H1 (cell line): ENCODE measurements around the gene DOC2A. TPM values are rescaled to one million over a fixed set of nuclear protein-coding genes. Genes with fewer than 3 reads are reported as not detected.

Source experiments
- CTCF ChIA-PET: fragments of 300-600 bp; sonication (Branson Sonifier 250); formaldehyde crosslinking; loops from one replicate; lab custom pipeline; 2021; ENCODE audit not compliant: partially characterized antibody; lab: Charles Lee
- POLR2A ChIA-PET: fragments of 300-600 bp; sonication (Branson Sonifier 250); formaldehyde crosslinking; loops from one replicate; lab custom pipeline; 2021; ENCODE audit warnings: inconsistent platforms; ENCODE audit not compliant: partially characterized antibody; lab: Charles Lee
- DNase-seq, 2 experiments: peaks; one replicate each; pipeline versions ENCODE4 v3.0.0 to v3.0.0-alpha.2; 2010 to 2022; ENCODE audit warnings: low spot score in 2 of 2, low read depth in 1 of 2, mixed read lengths in 1 of 2
- FAIRE-seq: peaks from 2 replicates; lab custom pipeline; 2011; peaks lifted over from hg19 to GRCh38; lab: Jason Lieb, UNC
- H2AFZ ChIP-seq: 2 replicates; pipeline ENCODE4 v1.8.1; 2012; ENCODE audit warnings: low read length, inconsistent platforms
- H2AK5ac ChIP-seq: 2 replicates; pipeline ENCODE4 v1.6.1; 2013; ENCODE audit warnings: low read depth, low read length
- H2BK120ac ChIP-seq: replicated peaks from 2 replicates; pipeline ENCODE3; 2013; ENCODE audit warnings: low read depth, low read length, inconsistent platforms
- H2BK12ac ChIP-seq: 2 replicates; pipeline ENCODE4 v1.6.1; 2013; ENCODE audit warnings: low read depth, low read length
- H2BK15ac ChIP-seq: 2 replicates; pipeline ENCODE4 v1.6.1; 2013; ENCODE audit warnings: low read length
- H2BK20ac ChIP-seq: 2 replicates; pipeline ENCODE4 v1.6.1; 2013; ENCODE audit warnings: low read length
- H2BK5ac ChIP-seq: 2 replicates; pipeline ENCODE4 v1.6.1; 2013; ENCODE audit warnings: low read depth, low read length
- H3K14ac ChIP-seq: 2 replicates; pipeline ENCODE4 v1.6.1; 2013; ENCODE audit warnings: inconsistent platforms; ENCODE audit not compliant: insufficient read length
- H3K18ac ChIP-seq: 2 replicates; pipeline ENCODE4 v1.6.1; 2013; ENCODE audit warnings: low read length; ENCODE audit errors: extremely low read depth
- H3K23ac ChIP-seq: 2 replicates; pipeline ENCODE4 v1.6.1; 2013; ENCODE audit warnings: inconsistent platforms; ENCODE audit not compliant: insufficient read length
- H3K23me2 ChIP-seq: 2 replicates; pipeline ENCODE4 v1.6.1; 2013; ENCODE audit warnings: low read depth, low read length
- H3K27ac ChIP-seq: 2 replicates; pipeline ENCODE4 v1.6.1; 2011; ENCODE audit warnings: low read depth, low read length, inconsistent platforms
- H3K27me3 ChIP-seq, 4 experiments: replicated peaks in 1 of 4; 1 replicate in 1 of 4; 2 replicates in 3 of 4; pipeline versions ENCODE4 v1.6.1 to v1.8.1; 2011 to 2013; ENCODE audit warnings: low read length in 3 of 4, mild to moderate bottlenecking in 3 of 4, inconsistent platforms in 2 of 4, mixed read lengths in 2 of 4, moderate library complexity in 1 of 4; ENCODE audit not compliant: control insufficient read depth in 3 of 4, insufficient read depth in 3 of 4; ENCODE audit errors: extremely low read depth in 1 of 4
- H3K36me3 ChIP-seq, 4 experiments: 2 replicates each; pipeline versions ENCODE4 v1.6.1 to v1.8.1; 2011 to 2013; ENCODE audit warnings: mild to moderate bottlenecking in 4 of 4, low read length in 3 of 4, moderate library complexity in 2 of 4, control low read depth in 1 of 4, inconsistent platforms in 1 of 4; ENCODE audit not compliant: insufficient read depth in 4 of 4, control insufficient read depth in 2 of 4
- H3K4ac ChIP-seq: replicated peaks from 2 replicates; pipeline ENCODE3; 2013; ENCODE audit warnings: low read length, low read depth, mixed read lengths, inconsistent platforms; ENCODE audit not compliant: insufficient read length
- H3K4me1 ChIP-seq, 4 experiments: replicated peaks in 1 of 4; 1 replicate in 1 of 4; 2 replicates in 3 of 4; pipeline versions ENCODE4 v1.6.1 to v1.8.1; 2011 to 2013; ENCODE audit warnings: low read length in 3 of 4, inconsistent platforms in 2 of 4, mixed read lengths in 1 of 4; ENCODE audit not compliant: insufficient read depth in 4 of 4, control insufficient read depth in 3 of 4
- H3K4me2 ChIP-seq, 2 experiments: 2 replicates each; pipeline versions ENCODE4 v1.6.1 to v1.8.1; 2011 to 2013; ENCODE audit warnings: low read depth in 2 of 2, low read length in 2 of 2, control low read depth in 1 of 2, inconsistent platforms in 1 of 2, mild to moderate bottlenecking in 1 of 2; ENCODE audit not compliant: insufficient read depth in 1 of 2
- H3K4me3 ChIP-seq, 4 experiments: fragments of 200-600, 300-600 bp in 1 of 4; sonication (generic), shearing (Covaris generic), sonication (Bioruptor Twin) in 1 of 4; 2 replicates each; pipeline versions ENCODE4 v1.5.1 to v1.8.1; 2011 to 2016; ENCODE audit warnings: low read length in 4 of 4, low read depth in 3 of 4, control low read depth in 2 of 4, inconsistent platforms in 2 of 4, mild to moderate bottlenecking in 2 of 4, mixed read lengths in 1 of 4, moderate library complexity in 1 of 4; ENCODE audit not compliant: insufficient read depth in 2 of 4; ENCODE audit errors: extremely low read depth in 1 of 4
- H3K56ac ChIP-seq: replicated peaks from 2 replicates; pipeline ENCODE3; 2013; ENCODE audit warnings: low read depth, mild to moderate bottlenecking, mixed read lengths, low read length, inconsistent platforms; ENCODE audit not compliant: insufficient read length
- H3K79me1 ChIP-seq: 2 replicates; pipeline ENCODE4 v1.6.1; 2013; ENCODE audit warnings: low read depth, low read length, control low read depth
- H3K79me2 ChIP-seq, 2 experiments: 2 replicates each; pipeline versions ENCODE4 v1.6.1 to v1.8.1; 2012 to 2013; ENCODE audit warnings: low read length in 2 of 2, mild to moderate bottlenecking in 2 of 2, inconsistent platforms in 1 of 2; ENCODE audit not compliant: insufficient read depth in 2 of 2, control insufficient read depth in 1 of 2
- H3K9ac ChIP-seq, 4 experiments: replicated peaks in 1 of 4; 1 replicate in 1 of 4; 2 replicates in 3 of 4; pipeline versions ENCODE4 v1.6.1 to v1.8.1; 2011 to 2013; ENCODE audit warnings: low read depth in 3 of 4, low read length in 3 of 4, control low read depth in 2 of 4, mild to moderate bottlenecking in 2 of 4, moderate library complexity in 2 of 4, inconsistent platforms in 1 of 4; ENCODE audit errors: extremely low read depth in 1 of 4
- H3K9me3 ChIP-seq, 2 experiments: 2 replicates each; pipeline versions ENCODE4 v1.6.1 to v1.8.1; 2012 to 2013; ENCODE audit warnings: mild to moderate bottlenecking in 2 of 2, moderate library complexity in 2 of 2, control low read depth in 1 of 2, inconsistent platforms in 1 of 2, low read depth in 1 of 2, low read length in 1 of 2, mixed read lengths in 1 of 2; ENCODE audit not compliant: insufficient read depth in 2 of 2
- H4K20me1 ChIP-seq, 2 experiments: replicated peaks in 1 of 2; 2 replicates each; pipeline versions ENCODE3 to v1.8.1; 2011 to 2013; ENCODE audit warnings: inconsistent platforms in 2 of 2, low read length in 2 of 2, mild to moderate bottlenecking in 1 of 2; ENCODE audit not compliant: insufficient read depth in 2 of 2, control insufficient read depth in 1 of 2
- H4K5ac ChIP-seq: 2 replicates; pipeline ENCODE4 v1.6.1; 2013; ENCODE audit warnings: low read length, low read depth, mixed read lengths, inconsistent platforms; ENCODE audit not compliant: insufficient read length
- H4K8ac ChIP-seq: 2 replicates; pipeline ENCODE4 v1.8.0; 2013; ENCODE audit warnings: mild to moderate bottlenecking, moderate library complexity, low read length, inconsistent platforms; ENCODE audit not compliant: insufficient read depth; ENCODE audit errors: extremely low read depth
- H4K91ac ChIP-seq: replicated peaks from 2 replicates; pipeline ENCODE3; 2013; ENCODE audit warnings: low read length, mixed read lengths, inconsistent platforms; ENCODE audit not compliant: insufficient read length
- ATF3 ChIP-seq: IDR thresholded peaks from 2 replicates; pipeline ENCODE4 v1.6.1; 2011; ENCODE audit warnings: low read depth, mild to moderate bottlenecking, low read length; ENCODE audit not compliant: insufficient read depth
- BACH1 ChIP-seq: IDR thresholded peaks from 2 replicates; pipeline ENCODE4 v1.6.1; 2012; ENCODE audit warnings: low read length, improper control_type of control experiment
- CTCF ChIP-seq, 3 experiments: IDR thresholded peaks; 1 replicate in 2 of 3; 2 replicates in 1 of 3; pipeline versions ENCODE4 v1.5.1 to v1.6.1; 2011; ENCODE audit warnings: low read length in 3 of 3, mild to moderate bottlenecking in 3 of 3, inconsistent platforms in 2 of 3, low read depth in 1 of 3, moderate library complexity in 1 of 3; ENCODE audit not compliant: insufficient read depth in 1 of 3; ENCODE audit errors: control extremely low read depth in 1 of 3
- RNF2 ChIP-seq: fragments of 200-900, 300-1000 bp; sonication (generic); IDR thresholded peaks from 2 replicates; pipeline ENCODE4 v1.7.1; 2016; ENCODE audit warnings: borderline replicate concordance, low read depth, mild to moderate bottlenecking, antibody characterized with exemption, low read length; ENCODE audit not compliant: poor library complexity, severe bottlenecking; ENCODE audit errors: missing control alignments
- SIRT6 ChIP-seq: IDR thresholded peaks from one replicate; pipeline ENCODE4 v1.7.1; 2012; ENCODE audit warnings: low read length, inconsistent platforms
- SIX5 ChIP-seq: IDR thresholded peaks from 2 replicates; pipeline ENCODE4 v1.6.1; 2011; ENCODE audit warnings: mild to moderate bottlenecking, low read depth, low read length
- SP1 ChIP-seq: IDR thresholded peaks from 2 replicates; pipeline ENCODE4 v1.6.1; 2011; ENCODE audit warnings: low read depth, low read length
- SP2 ChIP-seq: IDR thresholded peaks from 2 replicates; pipeline ENCODE4 v1.6.1; 2012; ENCODE audit warnings: mild to moderate bottlenecking, low read length, inconsistent platforms
- SUZ12 ChIP-seq: fragments of 200-600 bp; sonication (generic); IDR thresholded peaks from 2 replicates; pipeline ENCODE4 v1.6.1; 2012; ENCODE audit warnings: mild to moderate bottlenecking, inconsistent platforms, low read length, moderate library complexity, mixed read lengths
- ZNF274 ChIP-seq: IDR thresholded peaks from 2 replicates; pipeline ENCODE4 v1.7.0; 2012; ENCODE audit warnings: low read length, borderline replicate concordance; ENCODE audit errors: extremely low read depth
- WGBS, 2 experiments: shearing (Covaris generic) in 1 of 2; methylation state at CpG; one replicate each; pipeline versions ENCODE4 v1.1.6 to v1.1.7; 2013 to 2015; ENCODE audit warnings: low lambda C conversion rate in 2 of 2, mixed read lengths in 2 of 2, inconsistent platforms in 1 of 2, low coverage in 1 of 2, missing lambda C conversion rate in 1 of 2; ENCODE audit not compliant: insufficient replicate concordance in 2 of 2, insufficient coverage in 1 of 2, insufficient read length in 1 of 2; ENCODE audit errors: extremely low coverage in 1 of 2, missing lambda C conversion rate in 1 of 2; 5-methylcytosine and 5-hydroxymethylcytosine counted together
- polyA plus RNA-seq, 7 experiments: library from polyadenylated mRNA; depleted of rRNA in 3 of 7; stranded (reverse) in 5 of 7; unstranded in 2 of 7; fragments of >200 nt in 5 of 7; fragments of 200-250 nt in 2 of 7; gene quantifications; 1 replicate in 5 of 7; 2 replicates in 1 of 7; 4 replicates in 1 of 7; pipeline versions ENCODE4 v1.2.1 to v1.2.3, GENCODE V29; 2011 to 2013; ENCODE audit warnings: missing spikeins in 2 of 7, mixed read lengths in 2 of 7
- total RNA-seq: library from RNA; stranded (reverse); fragmentation: NEBNext Ultra II Directional; extraction: Animal tissue kit (Norgen Biotek cat#: 25700); gene quantifications from 2 replicates; pipeline ENCODE4 v1.2.1, GENCODE V29; 2021

Gene DOC2A
- total and polyA plus RNA-seq, 2 of the 8 experiments (the other 6 are each of a cell fraction or from before 2014, with no cell fraction given), result 13.9 to 20.7 TPM

GRCh38 chr16:30026449-30026848 lies 15.6 kb upstream of the DOC2A start:
- H3K14ac ChIP-seq, result no peak overlapping the region
- peaks cover 12 to 16% of the 10 kb centered on the region in 2 experiments for H4K20me1 ChIP-seq
- H2BK20ac ChIP-seq, result no peak overlapping the region
- H3K23me2 ChIP-seq, result peaks cover 7% of the 10 kb centered on the region; the same call in 1 of the 2 replicates
- no peak overlapping the region for H3K9ac ChIP-seq
- peaks cover 0 to under 1% (median 0%) of the 10 kb centered on the region in 4 experiments; a peak in 2 of 7 replicates for H3K27me3 ChIP-seq
- H2BK120ac ChIP-seq, result no peak overlapping the region
- H2AK5ac ChIP-seq, result no peak overlapping the region
- H2AFZ ChIP-seq, result no peak overlapping the region
- 92% methylated on average over 18 of the region's 18 CpGs; no CpG with 5 or more reads in 1 of the 2 experiments for WGBS, 2 experiments
- no peak overlapping the region for H3K56ac ChIP-seq
- ChIA-PET POLR2A (interaction anchor here (1.2 kb wide), 1 partner anchor 18 kb away, joined by 4 read pairs; no protein-coding TSS in a partner anchor), CTCF (interaction anchor here (1.3 to 1.4 kb wide), 2 partner anchors 74 to 326 kb away, joined by 3 read pairs; no protein-coding TSS in a partner anchor)
- peaks cover 0 to 7% (median under 1%) of the 10 kb centered on the region in 4 experiments; a peak in 2 of 8 replicates for H3K36me3 ChIP-seq
- H3K27ac ChIP-seq, result no peak overlapping the region
- H4K91ac ChIP-seq, result no peak overlapping the region
- H3K79me2 ChIP-seq, result no peaks in the 10 kb centered on the region
- H2BK5ac ChIP-seq, result no peak overlapping the region
- no peak overlapping the region for H2BK15ac ChIP-seq
- H3K4me3 ChIP-seq, result no peak overlapping the region
- no peak overlapping the region for H3K23ac ChIP-seq
- no peak overlapping the region for H4K5ac ChIP-seq
- no peak for DNase-seq
- no peak overlapping the region for H4K8ac ChIP-seq
- peaks cover 5% of the 10 kb centered on the region; the same call in 1 of the 2 replicates for H3K79me1 ChIP-seq
- H3K4me2 ChIP-seq, result no peak overlapping the region
- no peak overlapping the region for H3K4ac ChIP-seq
- H3K18ac ChIP-seq, result no peak overlapping the region
- H3K4me1 ChIP-seq, result peaks cover 0 to 20% (median 12%) of the 10 kb centered on the region in 4 experiments; a peak in 6 of 7 replicates
- H3K9me3 ChIP-seq, result no peaks in the 10 kb centered on the region
- 0 out of 2 replicates have a peak overlapping the region, but pooled peaks have one; percentile 9 for H2BK12ac ChIP-seq
- FAIRE-seq, result no peak
- TF ChIP-seq ATF3 (no peak), ZNF274 (no peak), CTCF (IDR thresholded peaks at IDR 0.05; ENCODE audit: control extremely low read depth in 1 of 3, insufficient read depth in 1 of 3, low read depth in 1 of 3, low read length in 3 of 3) (no peak), RNF2 (no peak), SIRT6 (no peak), SIX5 (no peak), BACH1 (no peak), SP1 (no peak), SP2 (no peak), SUZ12 (no peak)
